Stimulated activated CD4-positive, alpha-beta T cell treated with anti-CD3 and anti-CD28 coated beads, Interleukin-12 subunit alpha, Interleukin-12 subunit beta, amount 100 ng/mL, for 48 hours (primary cell): ENCODE data around the gene ETV2.
"Not testable (repeated sequence)": the region's sequence is repeated elsewhere in the genome, so short reads cannot be mapped to it uniquely, and the experiment has no call there.

Source experiments
- DNase-seq, 3 donors: peaks; one replicate each; pipeline ENCODE4 v3.0.0-alpha.2; 2020; ENCODE audit warnings: low read depth in 2 of 3, low spot score in 1 of 3

The ETV2 gene

GRCh38 chr19:35641515-35642151, at the start of gene ETV2:
Gene ETV2 (plus strand): TSS chr19:35641745. CDS start chr19:35642461, 716 bp downstream.
- DNase-seq: peak in 1 of 3 donors; percentile 29

- DNase-seq: no peak
Measured at GRCh38 chr19:35592226-35592625, 49.3 kb upstream of the ETV2 start.

GRCh38 chr19:35595026-35595425, 46.5 kb upstream of the ETV2 start:
- DNase-seq: not testable (repeated sequence)

DNA sequence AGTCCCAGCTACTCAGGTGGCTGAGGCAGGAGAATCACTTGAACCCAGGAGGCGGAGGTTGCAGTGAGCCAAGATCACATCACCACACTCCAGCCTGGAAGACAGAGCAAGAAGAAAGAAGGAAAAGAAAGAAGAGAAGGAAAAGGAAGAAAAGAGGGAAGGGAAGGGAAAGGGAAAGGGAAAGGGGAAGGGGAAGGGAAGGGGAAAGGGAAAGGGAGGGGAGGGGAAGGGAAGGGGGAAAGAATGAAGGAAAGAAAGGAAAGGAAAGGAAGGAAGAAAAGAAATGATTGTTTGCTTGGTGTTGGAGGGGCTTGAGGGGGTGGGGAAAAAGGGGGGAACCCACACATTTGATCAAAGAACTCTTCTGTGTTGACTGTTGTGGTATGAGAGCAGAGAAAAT, 45.6 kb upstream of the ETV2 start:
- no peak for DNase-seq

DNA sequence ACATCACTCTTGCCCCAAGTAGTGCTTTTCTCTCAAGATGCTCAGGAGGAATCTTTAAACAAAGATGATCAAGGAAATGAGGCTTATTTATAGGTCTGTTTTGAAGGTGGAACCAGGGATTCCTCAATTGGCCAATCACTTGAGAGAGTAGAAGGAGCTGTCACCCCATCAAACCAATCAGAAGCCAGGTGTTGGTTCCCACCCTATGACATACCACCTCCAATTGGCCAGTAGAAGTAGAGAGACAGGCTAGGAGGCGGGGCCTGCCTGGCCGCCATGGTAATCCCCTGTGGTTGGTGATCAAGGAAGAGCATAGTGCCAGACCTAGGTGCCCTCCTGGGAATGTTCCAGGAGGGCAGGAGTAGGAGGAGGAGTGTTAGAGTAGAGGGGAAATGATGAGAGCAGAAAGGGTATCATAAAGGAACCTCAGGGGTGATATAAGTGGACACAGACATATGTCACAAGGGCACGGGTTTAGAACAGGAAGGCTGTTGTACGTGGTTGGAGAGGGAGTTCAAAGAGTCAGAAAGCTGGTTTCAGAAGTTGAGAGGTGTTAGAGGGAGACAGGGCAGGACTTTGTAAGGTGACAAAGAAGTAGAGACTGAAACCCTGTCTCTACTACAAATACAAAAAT, 45.1 kb upstream of the ETV2 start:
- peak in 1 of 3 donors; percentile 14 for DNase-seq

GRCh38 chr19:35601971-35602370, 39.6 kb upstream of the ETV2 start:
- DNase-seq: no peak

DNA sequence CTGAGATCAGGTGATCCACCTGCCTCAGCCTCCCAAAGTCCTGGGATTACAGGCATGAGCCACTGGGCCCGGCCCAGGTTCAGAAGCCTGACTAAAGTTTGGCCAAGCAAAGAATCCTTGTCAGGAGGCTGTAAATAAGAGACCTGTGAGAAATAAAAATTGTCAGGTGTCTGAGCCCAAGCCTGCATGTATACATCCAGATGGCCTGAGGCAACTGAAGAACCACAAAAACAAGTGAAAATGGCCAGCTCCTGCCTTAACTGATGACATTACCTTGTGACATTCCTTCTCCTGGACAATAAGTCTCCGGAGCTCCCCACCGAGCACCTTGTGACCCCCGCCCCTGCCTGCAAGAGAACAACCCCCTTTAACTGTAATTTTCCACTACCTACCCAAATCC, 37.1 kb upstream of the ETV2 start:
- not testable (repeated sequence) for DNase-seq

- DNase-seq: not testable (repeated sequence)
Measured at GRCh38 chr19:35607170-35607569, 34.4 kb upstream of the ETV2 start.

DNA sequence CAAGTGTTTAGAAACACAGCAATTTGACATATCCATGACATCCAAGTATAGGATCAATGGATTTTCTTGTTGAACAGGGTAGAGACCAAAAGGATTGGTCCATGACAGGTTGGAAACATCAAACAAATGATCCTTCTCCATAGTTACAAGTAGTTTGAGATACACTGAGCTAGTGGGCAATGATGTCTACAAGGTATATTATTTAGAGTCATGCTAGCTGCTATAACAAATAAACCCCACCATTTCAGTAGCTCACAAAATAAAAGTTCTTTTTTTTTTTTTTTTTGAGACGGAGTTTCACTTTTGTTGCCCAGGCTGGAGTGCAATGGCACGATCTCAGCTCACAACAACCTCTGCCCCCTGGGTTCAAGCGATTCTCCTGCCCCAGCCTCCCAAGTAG, 33.9 kb upstream of the ETV2 start:
- no peak for DNase-seq

DNA sequence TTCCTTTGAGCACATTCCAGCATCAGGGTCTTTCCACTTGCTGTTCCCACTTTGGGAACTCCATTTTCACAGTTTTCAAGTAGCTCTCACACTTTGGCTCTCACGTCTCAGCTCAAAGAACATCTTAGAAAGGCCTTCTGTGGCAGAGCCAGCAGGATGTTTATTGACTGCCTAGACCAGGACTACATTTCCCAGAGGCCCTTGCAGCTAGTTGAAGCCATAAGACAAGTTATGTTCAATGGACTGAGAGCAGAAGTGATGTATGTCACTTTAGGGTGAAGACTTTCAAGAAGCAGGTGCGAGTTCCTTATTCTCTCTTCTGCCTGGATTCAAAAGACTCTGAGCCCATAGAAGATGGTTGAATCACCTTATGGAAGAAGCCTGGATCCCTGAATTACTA, 33.3 kb upstream of the ETV2 start:
- DNase-seq: no peak

DNA sequence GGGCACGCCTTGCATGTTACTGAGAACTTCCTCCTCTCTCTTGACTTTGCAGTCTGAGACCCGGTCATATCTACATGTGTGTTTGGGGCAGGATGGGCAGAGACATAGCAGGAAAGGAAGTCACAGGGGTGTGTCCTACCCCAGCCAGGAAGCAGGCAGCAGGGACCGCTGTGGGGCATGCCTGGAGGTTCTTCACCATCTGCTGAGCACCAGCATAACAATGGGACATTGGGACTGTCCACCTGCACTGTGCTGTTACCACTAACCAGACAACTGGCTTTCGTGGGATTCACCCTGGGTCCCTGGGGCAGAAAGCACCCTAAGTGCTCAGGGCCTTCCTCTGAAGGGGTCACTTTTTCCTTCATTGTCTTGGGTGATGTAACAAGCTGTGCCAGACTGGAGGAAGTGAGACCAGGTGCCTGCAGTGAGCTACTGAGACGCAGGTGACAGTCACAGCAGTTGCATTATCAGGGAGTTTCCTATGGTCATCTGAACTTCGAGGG, 31.6 kb upstream of the ETV2 start:
- no peak for DNase-seq

GRCh38 chr19:35612224-35612558, 29.4 kb upstream of the ETV2 start:
- no peak for DNase-seq

- peak; percentile 91 to 97 (median 92) for DNase-seq
Measured at GRCh38 chr19:35612559-35613321, 28.8 kb upstream of the ETV2 start, which contains the start of gene HAUS5. Gene HAUS5 (plus strand): TSS chr19:35612735. CDS start chr19:35612795, 60 bp downstream.

GRCh38 chr19:35613574-35613973, 28.0 kb upstream of the ETV2 start:
- no peak for DNase-seq

DNA sequence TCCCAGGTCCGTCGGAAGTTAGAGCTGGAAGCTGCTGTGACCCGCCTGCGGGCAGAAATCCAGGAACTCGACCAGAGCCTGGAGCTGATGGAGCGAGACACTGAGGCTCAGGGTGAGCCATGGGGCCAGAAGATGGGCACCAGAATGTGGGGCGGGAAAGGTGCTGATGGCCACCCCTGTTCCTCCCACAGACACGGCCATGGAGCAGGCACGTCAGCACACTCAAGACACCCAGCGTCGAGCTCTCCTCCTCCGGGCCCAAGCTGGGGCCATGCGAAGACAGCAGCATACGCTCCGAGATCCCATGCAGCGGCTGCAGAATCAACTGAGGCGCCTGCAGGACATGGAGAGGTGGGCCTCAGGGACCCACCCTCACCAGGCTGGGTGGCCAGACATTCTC, 26.5 kb upstream of the ETV2 start:
- DNase-seq: no peak

GRCh38 chr19:35618857-35619256, 22.7 kb upstream of the ETV2 start:
- no peak for DNase-seq

DNA sequence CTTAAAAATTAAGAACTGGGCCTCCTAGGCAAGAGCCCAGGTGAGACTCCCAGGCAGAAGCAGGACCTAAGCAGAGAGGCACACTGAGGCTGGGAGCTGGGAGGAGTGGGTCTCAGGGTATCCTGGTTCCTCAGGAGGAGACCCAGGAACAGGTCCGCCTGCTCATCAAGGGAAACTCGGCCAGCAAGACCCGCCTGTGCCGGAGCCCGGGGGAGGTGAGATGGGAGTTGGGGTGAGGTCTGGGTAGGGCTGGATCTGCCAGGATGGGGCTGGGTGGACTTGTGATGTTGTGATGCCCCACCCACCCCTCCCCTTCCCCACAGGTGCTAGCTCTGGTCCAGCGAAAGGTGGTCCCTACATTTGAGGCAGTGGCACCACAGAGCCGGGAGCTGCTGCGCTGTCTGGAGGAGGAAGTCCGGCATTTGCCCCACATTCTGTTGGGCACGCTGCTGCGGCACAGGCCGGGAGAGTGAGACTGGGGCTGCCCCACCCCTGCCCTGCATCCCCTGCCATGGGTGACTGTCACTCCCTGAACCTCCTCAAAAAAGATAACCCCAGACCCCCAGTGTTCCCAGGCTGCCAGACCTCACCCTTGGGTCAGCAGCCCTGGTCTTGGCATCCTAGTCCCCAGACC, 22.1 kb upstream of the ETV2 start:
- no peak for DNase-seq

GRCh38 chr19:35620001-35620400, 21.5 kb upstream of the ETV2 start:
- no peak for DNase-seq

- no peak for DNase-seq
Measured at GRCh38 chr19:35621708-35622107, 19.8 kb upstream of the ETV2 start.

DNA sequence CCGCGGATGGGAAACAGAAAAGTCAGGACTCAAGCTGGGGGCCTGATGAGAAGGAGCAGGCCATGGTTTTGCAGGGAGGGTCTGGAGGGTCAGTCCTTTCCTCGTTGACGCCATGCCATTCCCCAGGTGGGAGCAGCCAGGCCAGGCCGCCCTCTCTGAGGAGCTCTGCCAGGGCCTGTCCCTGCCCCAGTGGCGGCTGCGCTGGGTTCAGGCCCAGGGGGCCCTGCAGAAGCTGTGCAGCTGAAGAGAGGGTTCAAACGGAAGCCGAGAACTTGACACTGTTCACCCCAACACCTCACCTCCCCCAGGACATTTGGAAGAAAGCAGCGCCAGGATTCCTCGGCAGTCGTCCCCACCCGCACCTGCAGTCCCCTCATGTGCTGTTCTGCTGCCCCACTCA, 18.8 kb upstream of the ETV2 start:
- no peak for DNase-seq

DNA sequence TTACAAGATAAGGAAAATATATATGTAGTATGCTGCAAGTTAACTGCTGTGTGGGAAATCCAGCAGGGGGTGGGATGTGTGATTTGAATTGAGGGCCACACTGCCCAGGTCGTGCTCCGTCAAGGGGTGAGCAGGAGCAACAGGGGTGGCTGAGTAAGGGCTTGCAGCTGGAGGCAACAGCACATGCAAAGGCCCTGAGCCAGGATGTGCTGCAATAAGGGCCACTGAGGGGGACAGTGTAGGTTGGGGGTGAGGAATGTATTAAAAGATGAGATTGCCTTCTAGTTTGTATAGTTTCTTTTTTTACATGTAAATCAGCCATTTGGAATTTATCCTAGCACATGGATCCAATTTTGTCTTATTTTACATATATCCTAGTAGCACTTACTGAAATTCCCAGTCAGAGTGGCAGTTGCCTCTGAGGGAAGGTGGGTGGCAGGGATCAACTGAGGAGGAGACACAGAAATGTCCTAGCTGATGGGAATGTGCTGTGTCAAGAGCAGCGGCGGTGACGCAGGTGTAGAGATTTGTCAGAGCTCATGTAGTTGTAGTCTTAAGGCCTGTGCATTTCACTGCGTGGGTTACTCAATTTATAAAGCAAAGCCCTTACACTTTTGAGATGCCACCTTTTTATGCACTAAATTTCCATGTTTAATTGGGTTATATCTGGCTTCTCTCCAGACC, 18.1 kb upstream of the ETV2 start:
- DNase-seq: no peak
